Measurements from ENCODE around the gene ASB7.
"Not testable (repeated sequence)": the region's sequence is repeated elsewhere in the genome, so short reads cannot be mapped to it uniquely, and the experiment has no call there.

ASB7 gene

DNA sequence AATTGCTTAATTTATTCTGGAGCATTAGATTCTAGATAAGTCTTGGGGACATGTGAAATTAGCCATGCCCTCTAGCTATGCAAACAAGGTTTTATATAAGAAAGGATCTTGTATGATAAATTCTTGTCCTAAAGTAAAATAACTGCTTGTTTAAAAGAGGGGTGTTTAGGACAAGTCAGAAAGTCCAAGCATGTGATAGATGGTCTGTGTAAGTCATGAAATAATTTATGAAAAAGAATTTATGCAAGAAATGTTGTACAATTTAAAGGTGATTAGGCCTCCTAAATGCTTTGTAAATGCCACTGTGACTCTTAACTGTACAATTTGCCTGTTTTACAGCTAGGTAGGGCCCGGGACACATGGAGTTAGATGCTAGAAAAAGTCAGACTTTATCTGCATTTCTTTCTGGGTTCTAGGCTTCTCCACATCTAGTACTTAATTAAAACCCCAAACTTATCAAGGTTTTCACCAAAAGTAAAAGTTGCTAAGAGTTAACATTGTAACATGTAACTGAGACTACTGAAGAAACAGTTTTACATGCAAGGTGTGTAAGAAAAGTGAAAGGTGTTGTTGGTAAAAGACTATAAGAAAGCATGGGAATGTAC, 13.6 kb upstream of the ASB7 start:
- Mint-ChIP-seq H3K36me3 (peaks cover 13% of the 10 kb centered on the region), H3K4me1 (peaks cover 30% of the 10 kb centered on the region), H3K4me3 (no peak overlapping the region), H3K27ac (no peak overlapping the region), H3K9me3 (no peaks in the 10 kb centered on the region)
- ATAC-seq (no peak), DNase-seq (ENCODE audit: low spot score in 2 of 2) (no peak)

- not testable (repeated sequence) for H3K9me3 Mint-ChIP-seq; DNase-seq (ENCODE audit: low spot score in 2 of 2); H3K4me3 Mint-ChIP-seq
- H3K36me3 Mint-ChIP-seq = peaks cover 11% of the 10 kb centered on the region
- H3K27ac Mint-ChIP-seq = peak overlapping the region; percentile 23
- ATAC-seq = peak; percentile 75
- peaks cover 41% of the 10 kb centered on the region for H3K4me1 Mint-ChIP-seq
Observed at GRCh38 chr15:100591163-100591562, 11.2 kb upstream of the ASB7 start.

- no peaks in the 10 kb centered on the region for H3K9me3 Mint-ChIP-seq
- H3K4me1 Mint-ChIP-seq = peaks cover 44% of the 10 kb centered on the region
- peaks cover 15% of the 10 kb centered on the region for H3K36me3 Mint-ChIP-seq
- H3K27ac Mint-ChIP-seq = peak overlapping the region; percentile 23
- DNase-seq (ENCODE audit: low spot score in 2 of 2) (no peak), ATAC-seq (no peak)
- peak overlapping the region; percentile 5 for H3K4me3 Mint-ChIP-seq
Observed at GRCh38 chr15:100591835-100592234, 10.6 kb upstream of the ASB7 start.

DNA sequence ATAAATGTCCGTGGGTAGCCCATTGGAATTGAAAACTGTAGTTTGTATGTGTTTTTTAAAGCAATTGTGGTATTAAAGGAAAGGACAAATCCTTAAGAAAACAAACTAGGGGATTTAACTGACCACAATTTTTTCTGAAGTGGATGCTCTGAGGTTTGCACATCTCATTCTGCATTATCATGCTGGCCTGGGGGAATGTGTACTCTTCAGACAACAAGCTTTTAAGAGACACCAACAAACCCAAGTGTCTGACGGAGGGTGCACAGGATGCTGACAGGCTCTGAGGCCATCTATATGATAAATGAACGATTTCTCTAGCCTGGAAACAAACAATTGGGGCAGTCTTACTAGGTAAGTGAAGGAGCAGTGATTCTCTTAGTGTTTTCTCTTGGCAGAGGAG, 9.5 kb upstream of the ASB7 start:
- Mint-ChIP-seq H3K27ac (no peak overlapping the region), H3K36me3 (peaks cover 26% of the 10 kb centered on the region), H3K9me3 (no peaks in the 10 kb centered on the region), H3K4me3 (no peak overlapping the region), H3K4me1 (peaks cover 53% of the 10 kb centered on the region)
- DNase-seq (ENCODE audit: low spot score in 2 of 2) (no peak), ATAC-seq (no peak)

GRCh38 chr15:100593431-100593830, 9.0 kb upstream of the ASB7 start:
- peaks cover 58% of the 10 kb centered on the region for H3K4me1 Mint-ChIP-seq
- ATAC-seq (no peak), DNase-seq (ENCODE audit: low spot score in 2 of 2) (no peak)
- H3K36me3 Mint-ChIP-seq = peaks cover 29% of the 10 kb centered on the region
- H3K9me3 Mint-ChIP-seq = no peaks in the 10 kb centered on the region
- H3K4me3 Mint-ChIP-seq = no peak overlapping the region
- no peak overlapping the region for H3K27ac Mint-ChIP-seq

- H3K4me3 Mint-ChIP-seq = peak overlapping the region; percentile 48
- H3K4me1 Mint-ChIP-seq = peaks cover 64% of the 10 kb centered on the region
- H3K27ac Mint-ChIP-seq = peak overlapping the region; percentile 91
- no peak for DNase-seq (ENCODE audit: low spot score in 2 of 2)
- no peak for ATAC-seq
- H3K36me3 Mint-ChIP-seq = peaks cover 34% of the 10 kb centered on the region
- H3K9me3 Mint-ChIP-seq = no peaks in the 10 kb centered on the region
Observed at GRCh38 chr15:100595964-100596363, 6.4 kb upstream of the ASB7 start.

DNA sequence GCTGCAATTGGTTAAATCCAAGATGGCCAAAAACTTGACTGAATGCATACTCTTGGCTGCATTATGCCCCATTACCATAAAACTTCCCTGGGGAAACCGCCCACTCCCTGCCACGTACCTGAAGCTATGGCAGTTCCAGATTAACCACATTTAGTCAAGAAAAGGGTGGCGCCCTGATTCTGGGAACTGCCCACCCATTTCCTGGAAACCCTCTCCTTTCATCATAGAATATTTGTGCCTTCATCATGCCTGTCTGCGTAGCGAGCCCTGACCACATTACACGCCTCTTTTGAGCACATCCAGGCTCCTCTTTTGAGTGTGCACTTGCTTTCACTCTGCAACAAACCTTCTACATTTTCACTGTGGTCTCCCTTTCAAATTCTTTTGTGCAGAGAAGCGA, 5.6 kb upstream of the ASB7 start:
- Mint-ChIP-seq H3K27ac (peak overlapping the region; percentile 91), H3K4me3 (peak overlapping the region; percentile 48), H3K36me3 (peaks cover 34% of the 10 kb centered on the region), H3K9me3 (no peaks in the 10 kb centered on the region), H3K4me1 (peaks cover 57% of the 10 kb centered on the region)
- DNase-seq (ENCODE audit: low spot score in 2 of 2) = peak; percentile 85 to 98
- peak; percentile 97 for ATAC-seq

GRCh38 chr15:100597862-100598261, 4.5 kb upstream of the ASB7 start:
- Mint-ChIP-seq H3K4me3 (peak overlapping the region; percentile 48), H3K9me3 (no peaks in the 10 kb centered on the region), H3K36me3 (peaks cover 37% of the 10 kb centered on the region), H3K27ac (peak overlapping the region; percentile 91), H3K4me1 (peaks cover 48% of the 10 kb centered on the region)
- no peak for ATAC-seq
- no peak for DNase-seq (ENCODE audit: low spot score in 2 of 2)

DNA sequence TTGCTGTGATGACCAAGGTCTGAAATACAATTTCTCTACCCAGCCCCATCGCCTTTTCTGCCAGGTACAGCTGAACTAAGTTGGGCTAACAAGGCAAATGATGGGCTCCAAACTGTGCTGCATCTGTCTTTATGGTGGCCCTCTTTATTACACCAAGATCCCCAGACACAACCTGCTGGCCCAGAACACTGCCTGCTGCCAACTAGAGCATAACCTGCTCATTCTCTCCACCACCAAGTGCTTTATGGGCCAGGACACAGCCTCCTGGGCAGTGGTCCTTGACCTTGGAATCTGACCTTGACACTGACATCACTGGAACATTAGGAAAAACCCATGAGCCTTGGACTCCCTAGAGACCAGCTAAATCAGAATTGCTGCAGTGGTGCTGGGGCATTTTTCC, 3.7 kb upstream of the ASB7 start:
- Mint-ChIP-seq H3K27ac (peak overlapping the region; percentile 82), H3K4me3 (peak overlapping the region; percentile 48), H3K4me1 (peaks cover 52% of the 10 kb centered on the region), H3K36me3 (peaks cover 42% of the 10 kb centered on the region), H3K9me3 (no peaks in the 10 kb centered on the region)
- ATAC-seq (no peak), DNase-seq (ENCODE audit: low spot score in 2 of 2) (no peak)

DNA sequence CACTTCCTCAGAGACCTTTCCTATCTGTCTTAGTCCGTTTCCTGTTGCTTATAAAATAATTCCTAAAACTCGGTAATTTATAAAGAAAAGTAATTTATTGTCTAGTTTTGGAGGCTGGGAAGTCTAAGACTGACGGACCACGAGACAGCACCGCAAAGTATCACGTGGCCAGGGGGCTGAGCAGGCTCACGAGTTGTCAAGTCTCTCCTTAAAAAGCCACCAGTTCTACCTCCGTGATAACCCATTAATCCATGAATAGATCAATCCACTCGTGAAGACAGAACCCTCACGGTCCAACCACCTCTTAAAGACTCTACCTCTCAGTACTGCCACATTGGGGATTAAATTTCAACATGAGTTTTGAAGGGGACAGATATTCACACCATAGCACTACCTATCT, 1.2 kb upstream of the ASB7 start:
- no peaks in the 10 kb centered on the region for H3K9me3 Mint-ChIP-seq
- H3K36me3 Mint-ChIP-seq = peaks cover 53% of the 10 kb centered on the region
- peaks cover 46% of the 10 kb centered on the region for H3K4me1 Mint-ChIP-seq
- ATAC-seq = no peak
- DNase-seq (ENCODE audit: low spot score in 2 of 2) = peak in 1 of 2 donors; percentile 61
- H3K27ac Mint-ChIP-seq = no peak overlapping the region
- H3K4me3 Mint-ChIP-seq = no peak overlapping the region

DNA sequence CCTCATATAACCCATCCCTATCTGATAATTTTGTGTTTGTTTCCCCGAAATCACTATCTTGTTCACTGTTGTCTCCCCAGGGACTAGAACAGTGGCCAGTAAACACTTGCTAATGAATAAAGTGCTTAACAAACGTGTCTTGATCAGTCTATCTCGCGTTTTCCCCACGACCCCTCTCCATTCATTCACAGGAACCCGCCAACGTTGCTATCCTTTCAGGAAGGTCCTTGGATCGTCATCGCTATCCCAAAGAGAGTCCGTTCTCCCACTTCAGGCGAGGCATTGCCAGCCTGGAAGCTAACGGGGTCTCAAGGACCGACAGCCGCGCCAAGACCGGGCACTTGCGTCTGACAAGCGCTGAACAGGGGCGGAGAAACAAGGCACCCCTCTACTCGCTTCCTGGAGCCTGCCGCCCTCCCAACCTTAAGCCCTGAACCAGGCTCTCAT, 749 bp upstream of the ASB7 start:
- DNase-seq (ENCODE audit: low spot score in 2 of 2) (no peak), ATAC-seq (peak; percentile 14)
- Mint-ChIP-seq H3K4me3 (no peak overlapping the region), H3K27ac (no peak overlapping the region), H3K36me3 (peaks cover 56% of the 10 kb centered on the region), H3K4me1 (peaks cover 43% of the 10 kb centered on the region), H3K9me3 (no peaks in the 10 kb centered on the region)

- Mint-ChIP-seq H3K9me3 (no peaks in the 10 kb centered on the region), H3K36me3 (peaks cover 56% of the 10 kb centered on the region), H3K27ac (no peak overlapping the region), H3K4me1 (peaks cover 40% of the 10 kb centered on the region), H3K4me3 (no peak overlapping the region)
- ATAC-seq (peak; percentile 73), DNase-seq (ENCODE audit: low spot score in 2 of 2) (peak; percentile 54 to 88)
Observed at GRCh38 chr15:100602823-100603393, 519 bp downstream of the ASB7 start.

DNA sequence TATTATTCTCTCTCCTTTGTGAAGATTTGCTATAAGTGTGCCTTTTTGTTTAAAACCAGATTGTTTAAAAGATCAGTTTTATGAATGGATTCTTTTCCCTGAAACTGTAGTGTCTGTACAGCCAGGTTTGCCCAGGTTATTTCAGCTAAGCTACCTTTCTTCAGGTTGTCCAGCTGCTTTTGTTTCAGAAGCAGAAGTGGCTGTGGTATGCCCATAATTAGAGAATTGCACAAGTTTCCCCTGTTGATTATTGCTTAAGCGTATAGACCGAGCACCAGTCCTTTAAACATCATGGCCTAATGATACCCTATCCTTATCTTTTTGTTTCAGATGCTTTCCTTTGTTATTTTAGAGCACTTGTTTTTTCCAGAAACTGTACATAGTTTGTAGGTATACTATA, 10.2 kb downstream of the ASB7 start:
- DNase-seq (ENCODE audit: low spot score in 2 of 2) = no peak
- Mint-ChIP-seq H3K4me3 (no peak overlapping the region), H3K27ac (no peak overlapping the region), H3K9me3 (no peaks in the 10 kb centered on the region), H3K4me1 (peaks cover 25% of the 10 kb centered on the region), H3K36me3 (peaks cover 99% of the 10 kb centered on the region)
- ATAC-seq = no peak

DNA sequence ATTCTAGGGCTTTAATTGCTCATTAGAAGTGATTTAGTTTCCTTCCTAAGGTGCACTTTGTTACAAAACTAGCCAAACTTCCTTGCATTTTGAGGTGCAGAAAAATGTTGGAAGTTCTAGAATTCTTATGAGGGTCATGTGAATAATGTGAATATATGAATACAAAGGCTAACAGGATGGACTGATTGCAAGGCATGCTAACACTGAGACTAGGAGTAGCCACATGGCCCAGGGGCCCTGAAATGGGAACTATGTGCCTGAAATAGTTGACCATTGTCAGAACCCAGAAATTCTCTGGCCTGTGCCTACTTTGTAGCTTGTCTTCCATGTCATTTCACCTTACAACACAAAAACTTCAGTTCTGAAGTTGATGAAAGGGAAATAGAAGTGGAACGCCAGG, 10.8 kb downstream of the ASB7 start:
- ATAC-seq = no peak
- Mint-ChIP-seq H3K36me3 (peaks cover 99% of the 10 kb centered on the region), H3K9me3 (no peaks in the 10 kb centered on the region), H3K4me1 (peaks cover 20% of the 10 kb centered on the region), H3K27ac (no peak overlapping the region), H3K4me3 (no peak overlapping the region)
- no peak for DNase-seq (ENCODE audit: low spot score in 2 of 2)

GRCh38 chr15:100614336-100614735, 11.9 kb downstream of the ASB7 start:
- no peak for ATAC-seq
- no peaks in the 10 kb centered on the region for H3K9me3 Mint-ChIP-seq
- DNase-seq (ENCODE audit: low spot score in 2 of 2) = no peak
- H3K27ac Mint-ChIP-seq = no peak overlapping the region
- H3K4me1 Mint-ChIP-seq = peaks cover 22% of the 10 kb centered on the region
- H3K36me3 Mint-ChIP-seq = peaks cover 93% of the 10 kb centered on the region
- no peak overlapping the region for H3K4me3 Mint-ChIP-seq

GRCh38 chr15:100614918-100615317, 12.5 kb downstream of the ASB7 start:
- H3K27ac Mint-ChIP-seq = no peak overlapping the region
- H3K4me1 Mint-ChIP-seq = peaks cover 22% of the 10 kb centered on the region
- DNase-seq (ENCODE audit: low spot score in 2 of 2) = no peak
- ATAC-seq = no peak
- H3K4me3 Mint-ChIP-seq = no peak overlapping the region
- peaks cover 92% of the 10 kb centered on the region for H3K36me3 Mint-ChIP-seq
- no peaks in the 10 kb centered on the region for H3K9me3 Mint-ChIP-seq
